OCI-LY3 (cell line): ENCODE measurements around the gene ZKSCAN3.

Experiments used
- CTCF ChIP-seq: fragments of 200-600, 300-600 bp; sonication (generic); IDR thresholded peaks from 2 replicates; pipeline ENCODE4 v1.5.1; 2014; ENCODE audit warnings: antibody characterized with exemption, low read length, low read depth
- EZH2phosphoT487 ChIP-seq: fragments of 200-600 bp; shearing (Covaris generic); IDR thresholded peaks from 2 replicates; pipeline ENCODE4 v1.6.1; 2018; ENCODE audit warnings: antibody characterized with exemption, mixed run types, low read depth

- no peak for TF ChIP-seq CTCF
- TF ChIP-seq EZH2phosphoT487, result no peak
Measured at GRCh38 chr6:28311139-28311823, 38.5 kb upstream of the ZKSCAN3 start.
